Measurements from ENCODE around the gene MAMDC2.

The MAMDC2 gene

GRCh38 chr9:70065572-70065971, 21.9 kb downstream of the MAMDC2 start:
- no peak for DNase-seq

- DNase-seq: no peak
Observed at GRCh38 chr9:70066418-70066817, 22.8 kb downstream of the MAMDC2 start.

GRCh38 chr9:70066874-70067273, 23.2 kb downstream of the MAMDC2 start:
- DNase-seq: no peak

- no peak for DNase-seq
Observed at GRCh38 chr9:70069704-70070103, 26.1 kb downstream of the MAMDC2 start.

- no peak for DNase-seq
Observed at GRCh38 chr9:70073193-70073592, 29.5 kb downstream of the MAMDC2 start.

- no peak for DNase-seq
Observed at GRCh38 chr9:70073756-70074155, 30.1 kb downstream of the MAMDC2 start.

GRCh38 chr9:70076678-70077077, 33.0 kb downstream of the MAMDC2 start:
- DNase-seq: no peak

GRCh38 chr9:70079417-70080037, 35.9 kb downstream of the MAMDC2 start:
- DNase-seq: no peak

- DNase-seq: peak; percentile 29
Observed at GRCh38 chr9:70080481-70081119, 37.0 kb downstream of the MAMDC2 start.

- peak; percentile 20 for DNase-seq
Observed at GRCh38 chr9:70081120-70081495, 37.5 kb downstream of the MAMDC2 start.

- no peak for DNase-seq
Observed at GRCh38 chr9:70083429-70083828, 39.8 kb downstream of the MAMDC2 start.

GRCh38 chr9:70085241-70085640, 41.6 kb downstream of the MAMDC2 start:
- peak; percentile 48 for DNase-seq

- DNase-seq: no peak
Observed at GRCh38 chr9:70091103-70091502, 47.5 kb downstream of the MAMDC2 start.

GRCh38 chr9:70091572-70091971, 47.9 kb downstream of the MAMDC2 start:
- DNase-seq: no peak

GRCh38 chr9:70092190-70092589, 48.5 kb downstream of the MAMDC2 start:
- no peak for DNase-seq

- no peak for DNase-seq
Observed at GRCh38 chr9:70093095-70093494, 49.4 kb downstream of the MAMDC2 start.

- no peak for DNase-seq
Observed at GRCh38 chr9:70093944-70094343, 50.3 kb downstream of the MAMDC2 start.

- DNase-seq: no peak
Observed at GRCh38 chr9:70094747-70095146, 51.1 kb downstream of the MAMDC2 start.

- no peak for DNase-seq
Observed at GRCh38 chr9:70097187-70097586, 53.5 kb downstream of the MAMDC2 start.

GRCh38 chr9:70100362-70100761, 56.7 kb downstream of the MAMDC2 start:
- no peak for DNase-seq

- peak; percentile 19 for DNase-seq
Observed at GRCh38 chr9:70101265-70101664, 57.6 kb downstream of the MAMDC2 start.

GRCh38 chr9:70105147-70105546, 61.5 kb downstream of the MAMDC2 start:
- no peak for DNase-seq

- DNase-seq: no peak
Observed at GRCh38 chr9:70106571-70106970, 62.9 kb downstream of the MAMDC2 start.

- no peak for DNase-seq
Observed at GRCh38 chr9:70107558-70107957, 63.9 kb downstream of the MAMDC2 start.

GRCh38 chr9:70108181-70108580, 64.5 kb downstream of the MAMDC2 start:
- DNase-seq: no peak
